ENCODE results near the gene PMM1. TPM values are rescaled to one million over a fixed set of nuclear protein-coding genes. Genes with fewer than 3 reads are reported as not detected.

The PMM1 gene
- total and polyA plus RNA-seq, 2 of the 13 experiments (the other 11 are each of a cell fraction or from before 2014, with no cell fraction given) = 17.8 to 95.6 TPM

DNA sequence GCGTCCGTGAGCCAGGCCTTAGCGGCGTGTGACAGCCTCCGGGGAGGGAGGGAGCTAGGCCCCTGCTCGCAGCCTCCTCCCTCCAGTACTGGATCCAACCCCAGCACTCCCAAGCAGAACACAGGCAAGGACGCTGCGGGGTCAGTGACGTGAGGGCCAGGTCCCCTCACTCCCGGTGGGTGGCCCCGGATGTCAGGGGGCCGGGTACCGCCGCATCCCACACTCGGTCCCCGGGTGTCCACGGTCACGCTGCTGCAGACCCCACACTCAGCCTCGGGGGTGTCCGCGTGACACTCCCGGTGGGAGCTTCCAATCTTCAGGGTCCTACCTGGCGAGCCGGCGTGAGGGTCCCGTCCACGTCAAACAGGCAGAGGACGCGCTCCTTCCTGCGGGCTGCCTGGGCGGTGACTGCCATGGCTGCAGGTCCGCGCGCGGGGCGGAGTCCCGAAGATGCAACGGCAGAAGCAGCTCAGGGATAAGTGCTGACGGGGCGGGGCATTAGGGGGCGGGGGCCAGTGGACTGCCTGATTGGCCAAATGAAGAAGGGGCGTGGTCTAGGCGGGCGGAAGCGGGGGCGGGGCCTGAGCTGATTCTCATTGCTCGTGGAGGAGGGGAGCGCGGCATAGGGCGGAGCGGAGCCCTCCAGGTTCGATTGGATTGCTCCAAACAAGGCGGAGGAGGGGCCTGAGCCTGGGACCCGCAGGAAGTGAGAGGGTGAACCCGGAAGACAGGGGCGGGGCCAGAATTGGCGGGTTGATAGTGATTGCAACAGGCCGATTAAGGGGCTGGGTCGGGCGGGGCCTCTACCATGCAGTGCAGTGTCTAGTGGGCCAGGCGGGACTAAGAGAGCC is at the start of gene PMM1 (continued):
- TF ChIP-seq, protein P1, sequence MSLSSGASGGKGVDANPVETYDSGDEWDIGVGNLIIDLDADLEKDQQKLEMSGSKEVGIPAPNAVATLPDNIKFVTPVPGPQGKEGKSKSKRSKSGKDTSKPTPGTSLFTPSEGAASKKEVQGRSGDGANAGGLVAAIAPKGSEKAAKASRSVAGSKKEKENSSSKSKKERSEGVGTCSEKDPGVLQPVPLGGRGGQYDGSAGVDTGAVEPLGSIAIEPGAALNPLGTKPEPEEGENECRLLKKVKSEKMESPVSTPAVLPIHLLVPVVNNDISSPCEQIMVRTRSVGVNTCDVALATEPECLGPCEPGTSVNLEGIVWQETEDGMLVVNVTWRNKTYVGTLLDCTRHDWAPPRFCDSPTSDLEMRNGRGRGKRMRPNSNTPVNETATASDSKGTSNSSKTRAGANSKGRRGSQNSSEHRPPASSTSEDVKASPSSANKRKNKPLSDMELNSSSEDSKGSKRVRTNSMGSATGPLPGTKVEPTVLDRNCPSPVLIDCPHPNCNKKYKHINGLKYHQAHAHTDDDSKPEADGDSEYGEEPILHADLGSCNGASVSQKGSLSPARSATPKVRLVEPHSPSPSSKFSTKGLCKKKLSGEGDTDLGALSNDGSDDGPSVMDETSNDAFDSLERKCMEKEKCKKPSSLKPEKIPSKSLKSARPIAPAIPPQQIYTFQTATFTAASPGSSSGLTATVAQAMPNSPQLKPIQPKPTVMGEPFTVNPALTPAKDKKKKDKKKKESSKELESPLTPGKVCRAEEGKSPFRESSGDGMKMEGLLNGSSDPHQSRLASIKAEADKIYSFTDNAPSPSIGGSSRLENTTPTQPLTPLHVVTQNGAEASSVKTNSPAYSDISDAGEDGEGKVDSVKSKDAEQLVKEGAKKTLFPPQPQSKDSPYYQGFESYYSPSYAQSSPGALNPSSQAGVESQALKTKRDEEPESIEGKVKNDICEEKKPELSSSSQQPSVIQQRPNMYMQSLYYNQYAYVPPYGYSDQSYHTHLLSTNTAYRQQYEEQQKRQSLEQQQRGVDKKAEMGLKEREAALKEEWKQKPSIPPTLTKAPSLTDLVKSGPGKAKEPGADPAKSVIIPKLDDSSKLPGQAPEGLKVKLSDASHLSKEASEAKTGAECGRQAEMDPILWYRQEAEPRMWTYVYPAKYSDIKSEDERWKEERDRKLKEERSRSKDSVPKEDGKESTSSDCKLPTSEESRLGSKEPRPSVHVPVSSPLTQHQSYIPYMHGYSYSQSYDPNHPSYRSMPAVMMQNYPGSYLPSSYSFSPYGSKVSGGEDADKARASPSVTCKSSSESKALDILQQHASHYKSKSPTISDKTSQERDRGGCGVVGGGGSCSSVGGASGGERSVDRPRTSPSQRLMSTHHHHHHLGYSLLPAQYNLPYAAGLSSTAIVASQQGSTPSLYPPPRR (CRISPR knock-in tag; IDR thresholded peaks at IDR 0.05; ENCODE audit: borderline replicate concordance) = peak; percentile 15; the same call in 1 of the 2 replicates
- TF ChIP-seq YEATS4 (CRISPR knock-in tag; IDR thresholded peaks at IDR 0.05; ENCODE audit: borderline replicate concordance) = peak; percentile 52; the same call in 1 of the 2 replicates
- TF ChIP-seq ZMYM4 (CRISPR knock-in tag; IDR thresholded peaks at IDR 0.05) = peak; percentile 52
- TF ChIP-seq, protein P2, sequence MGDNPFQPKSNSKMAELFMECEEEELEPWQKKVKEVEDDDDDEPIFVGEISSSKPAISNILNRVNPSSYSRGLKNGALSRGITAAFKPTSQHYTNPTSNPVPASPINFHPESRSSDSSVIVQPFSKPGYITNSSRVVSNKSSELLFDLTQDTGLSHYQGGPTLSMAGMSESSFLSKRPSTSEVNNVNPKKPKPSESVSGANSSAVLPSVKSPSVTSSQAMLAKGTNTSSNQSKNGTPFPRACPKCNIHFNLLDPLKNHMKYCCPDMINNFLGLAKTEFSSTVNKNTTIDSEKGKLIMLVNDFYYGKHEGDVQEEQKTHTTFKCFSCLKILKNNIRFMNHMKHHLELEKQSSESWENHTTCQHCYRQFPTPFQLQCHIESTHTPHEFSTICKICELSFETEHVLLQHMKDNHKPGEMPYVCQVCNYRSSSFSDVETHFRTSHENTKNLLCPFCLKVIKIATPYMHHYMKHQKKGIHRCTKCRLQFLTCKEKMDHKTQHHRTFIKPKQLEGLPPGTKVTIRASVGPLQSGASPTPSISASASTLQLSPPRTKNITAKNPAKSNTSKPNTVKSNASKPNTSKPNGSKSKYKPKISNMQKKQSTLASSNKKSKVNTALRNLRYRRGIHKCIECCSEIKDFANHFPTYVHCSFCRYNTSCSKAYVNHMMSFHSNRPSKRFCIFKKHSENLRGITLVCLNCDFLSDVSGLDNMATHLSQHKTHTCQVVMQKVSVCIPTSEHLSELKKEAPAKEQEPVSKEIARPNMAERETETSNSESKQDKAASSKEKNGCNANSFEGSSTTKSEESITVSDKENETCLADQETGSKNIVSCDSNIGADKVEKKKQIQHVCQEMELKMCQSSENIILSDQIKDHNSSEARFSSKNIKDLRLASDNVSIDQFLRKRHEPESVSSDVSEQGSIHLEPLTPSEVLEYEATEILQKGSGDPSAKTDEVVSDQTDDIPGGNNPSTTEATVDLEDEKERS (CRISPR knock-in tag; IDR thresholded peaks at IDR 0.05) = 0 out of 2 replicates have a peak, but pooled peaks have one; percentile 50
- TF ChIP-seq, protein P3, sequence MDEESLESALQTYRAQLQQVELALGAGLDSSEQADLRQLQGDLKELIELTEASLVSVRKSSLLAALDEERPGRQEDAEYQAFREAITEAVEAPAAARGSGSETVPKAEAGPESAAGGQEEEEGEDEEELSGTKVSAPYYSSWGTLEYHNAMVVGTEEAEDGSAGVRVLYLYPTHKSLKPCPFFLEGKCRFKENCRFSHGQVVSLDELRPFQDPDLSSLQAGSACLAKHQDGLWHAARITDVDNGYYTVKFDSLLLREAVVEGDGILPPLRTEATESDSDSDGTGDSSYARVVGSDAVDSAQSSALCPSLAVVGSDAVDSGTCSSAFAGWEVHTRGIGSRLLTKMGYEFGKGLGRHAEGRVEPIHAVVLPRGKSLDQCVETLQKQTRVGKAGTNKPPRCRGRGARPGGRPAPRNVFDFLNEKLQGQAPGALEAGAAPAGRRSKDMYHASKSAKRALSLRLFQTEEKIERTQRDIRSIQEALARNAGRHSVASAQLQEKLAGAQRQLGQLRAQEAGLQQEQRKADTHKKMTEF (CRISPR knock-in tag; IDR thresholded peaks at IDR 0.05) = peak; percentile 18; the same call in 1 of the 2 replicates
- TF ChIP-seq FOXK2 (IDR thresholded peaks at IDR 0.05) = no peak
- TF ChIP-seq, protein P4, sequence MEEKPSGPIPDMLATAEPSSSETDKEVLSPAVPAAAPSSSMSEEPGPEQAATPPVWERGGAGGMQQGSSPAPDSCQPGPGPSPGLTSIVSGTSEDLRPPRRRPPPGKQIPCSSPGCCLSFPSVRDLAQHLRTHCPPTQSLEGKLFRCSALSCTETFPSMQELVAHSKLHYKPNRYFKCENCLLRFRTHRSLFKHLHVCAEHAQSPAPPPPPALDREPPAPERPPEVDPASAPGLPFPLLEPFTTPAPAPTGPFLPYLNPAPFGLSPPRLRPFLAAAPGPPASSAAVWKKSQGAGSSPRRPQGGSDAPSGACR (CRISPR knock-in tag; IDR thresholded peaks at IDR 0.05) = peak; percentile 67
- TF ChIP-seq TCF7 (IDR thresholded peaks at IDR 0.05; ENCODE audit: low read depth) = no peak
- TF ChIP-seq, protein P5, sequence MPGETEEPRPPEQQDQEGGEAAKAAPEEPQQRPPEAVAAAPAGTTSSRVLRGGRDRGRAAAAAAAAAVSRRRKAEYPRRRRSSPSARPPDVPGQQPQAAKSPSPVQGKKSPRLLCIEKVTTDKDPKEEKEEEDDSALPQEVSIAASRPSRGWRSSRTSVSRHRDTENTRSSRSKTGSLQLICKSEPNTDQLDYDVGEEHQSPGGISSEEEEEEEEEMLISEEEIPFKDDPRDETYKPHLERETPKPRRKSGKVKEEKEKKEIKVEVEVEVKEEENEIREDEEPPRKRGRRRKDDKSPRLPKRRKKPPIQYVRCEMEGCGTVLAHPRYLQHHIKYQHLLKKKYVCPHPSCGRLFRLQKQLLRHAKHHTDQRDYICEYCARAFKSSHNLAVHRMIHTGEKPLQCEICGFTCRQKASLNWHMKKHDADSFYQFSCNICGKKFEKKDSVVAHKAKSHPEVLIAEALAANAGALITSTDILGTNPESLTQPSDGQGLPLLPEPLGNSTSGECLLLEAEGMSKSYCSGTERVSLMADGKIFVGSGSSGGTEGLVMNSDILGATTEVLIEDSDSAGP (CRISPR knock-in tag; IDR thresholded peaks at IDR 0.05; ENCODE audit: borderline replicate concordance) = peak; percentile 69; the same call in 1 of the 2 replicates
- TF ChIP-seq FOSL1 (CRISPR knock-in tag; IDR thresholded peaks at IDR 0.05; ENCODE audit: borderline replicate concordance) = no peak
- TF ChIP-seq, protein P6, sequence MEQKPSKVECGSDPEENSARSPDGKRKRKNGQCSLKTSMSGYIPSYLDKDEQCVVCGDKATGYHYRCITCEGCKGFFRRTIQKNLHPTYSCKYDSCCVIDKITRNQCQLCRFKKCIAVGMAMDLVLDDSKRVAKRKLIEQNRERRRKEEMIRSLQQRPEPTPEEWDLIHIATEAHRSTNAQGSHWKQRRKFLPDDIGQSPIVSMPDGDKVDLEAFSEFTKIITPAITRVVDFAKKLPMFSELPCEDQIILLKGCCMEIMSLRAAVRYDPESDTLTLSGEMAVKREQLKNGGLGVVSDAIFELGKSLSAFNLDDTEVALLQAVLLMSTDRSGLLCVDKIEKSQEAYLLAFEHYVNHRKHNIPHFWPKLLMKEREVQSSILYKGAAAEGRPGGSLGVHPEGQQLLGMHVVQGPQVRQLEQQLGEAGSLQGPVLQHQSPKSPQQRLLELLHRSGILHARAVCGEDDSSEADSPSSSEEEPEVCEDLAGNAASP (CRISPR knock-in tag; IDR thresholded peaks at IDR 0.05; ENCODE audit: borderline replicate concordance) = peak; percentile 17; the same call in 1 of the 2 replicates
- no peak for TF ChIP-seq SETDB1 (CRISPR knock-in tag; IDR thresholded peaks at IDR 0.05; ENCODE audit: borderline replicate concordance)

Data from HepG2 (cell line).